ENCODE data around the gene SMIM14.
"Not testable (repeated sequence)": the region's sequence is repeated elsewhere in the genome, so short reads cannot be mapped to it uniquely, and the experiment has no call there.

The SMIM14 gene

GRCh38 chr4:39638354-39639239 is at the start of gene SMIM14:
Gene SMIM14 (minus strand): TSS chr4:39638865. CDS start chr4:39605145, 33,720 bp downstream.
- peak; percentile 100 for DNase-seq (ENCODE audit: low spot score)

- no peak for DNase-seq (ENCODE audit: low spot score)
Observed at GRCh38 chr4:39687014-39687413, 48.3 kb upstream of the SMIM14 start.

GRCh38 chr4:39685990-39686389 is 47.3 kb upstream of the SMIM14 start:
- DNase-seq (ENCODE audit: low spot score) = no peak

GRCh38 chr4:39682138-39682537 is 43.5 kb upstream of the SMIM14 start:
- DNase-seq (ENCODE audit: low spot score) = no peak

GRCh38 chr4:39681003-39681402 is 42.3 kb upstream of the SMIM14 start:
- DNase-seq (ENCODE audit: low spot score) = not testable (repeated sequence)

- DNase-seq (ENCODE audit: low spot score) = not testable (repeated sequence)
Observed at GRCh38 chr4:39675681-39676080, 37.0 kb upstream of the SMIM14 start.

GRCh38 chr4:39670296-39670695 is 31.6 kb upstream of the SMIM14 start:
- not testable (repeated sequence) for DNase-seq (ENCODE audit: low spot score)

- DNase-seq (ENCODE audit: low spot score) = no peak
Observed at GRCh38 chr4:39668887-39669286, 30.2 kb upstream of the SMIM14 start.

GRCh38 chr4:39667706-39668105 is 29.0 kb upstream of the SMIM14 start:
- DNase-seq (ENCODE audit: low spot score) = no peak

GRCh38 chr4:39664828-39665731 is 26.4 kb upstream of the SMIM14 start:
- peak; percentile 30 for DNase-seq (ENCODE audit: low spot score)

GRCh38 chr4:39662683-39663082 is 24.0 kb upstream of the SMIM14 start:
- DNase-seq (ENCODE audit: low spot score) = no peak

GRCh38 chr4:39660757-39661156 is 22.1 kb upstream of the SMIM14 start:
- DNase-seq (ENCODE audit: low spot score) = no peak

- no peak for DNase-seq (ENCODE audit: low spot score)
Observed at GRCh38 chr4:39660045-39660444, 21.4 kb upstream of the SMIM14 start.

GRCh38 chr4:39658756-39659155 is 20.1 kb upstream of the SMIM14 start:
- DNase-seq (ENCODE audit: low spot score) = no peak

GRCh38 chr4:39657465-39657864 is 18.8 kb upstream of the SMIM14 start:
- no peak for DNase-seq (ENCODE audit: low spot score)

- DNase-seq (ENCODE audit: low spot score) = not testable (repeated sequence)
Observed at GRCh38 chr4:39656638-39657037, 18.0 kb upstream of the SMIM14 start.

GRCh38 chr4:39655876-39656275 is 17.2 kb upstream of the SMIM14 start:
- DNase-seq (ENCODE audit: low spot score) = no peak

- DNase-seq (ENCODE audit: low spot score) = no peak
Observed at GRCh38 chr4:39655211-39655610, 16.5 kb upstream of the SMIM14 start.

- DNase-seq (ENCODE audit: low spot score) = not testable (repeated sequence)
Observed at GRCh38 chr4:39651586-39651985, 12.9 kb upstream of the SMIM14 start.

GRCh38 chr4:39649639-39650265 is 11.1 kb upstream of the SMIM14 start:
- no peak for DNase-seq (ENCODE audit: low spot score)

GRCh38 chr4:39648827-39649558 is 10.3 kb upstream of the SMIM14 start:
- no peak for DNase-seq (ENCODE audit: low spot score)

GRCh38 chr4:39648213-39648612 is 9.5 kb upstream of the SMIM14 start:
- DNase-seq (ENCODE audit: low spot score) = no peak
